T-helper 1 cell treated with Interleukin-12 subunit alpha and Interleukin-12 subunit beta and Interleukin-4 antibody, amounts not matched to agents 30 μg/mL and 1 μg/mL, for 36 hours (primary cell): ENCODE results near the gene CPS1.

Experiments used
- H3K27ac Mint-ChIP-seq: one replicate; pipeline ENCODE4 v1.8.0; 2021; ENCODE audit warnings: mild to moderate bottlenecking, mixed read lengths
- H3K27me3 Mint-ChIP-seq: one replicate; pipeline ENCODE4 v1.8.0; 2021; ENCODE audit warnings: low read depth, mixed read lengths
- H3K36me3 Mint-ChIP-seq: one replicate; pipeline ENCODE4 v1.8.0; 2021; ENCODE audit warnings: low read depth, mixed read lengths
- H3K4me1 Mint-ChIP-seq: one replicate; pipeline ENCODE4 v1.8.0; 2021; ENCODE audit warnings: low read depth, mixed read lengths
- H3K4me3 Mint-ChIP-seq: one replicate; pipeline ENCODE4 v1.8.0; 2021; ENCODE audit warnings: mild to moderate bottlenecking, moderate library complexity, mixed read lengths
- H3K9me3 Mint-ChIP-seq: one replicate; pipeline ENCODE4 v1.8.0; 2021; ENCODE audit warnings: mixed read lengths

Gene CPS1

GRCh38 chr2:210657874-210658273, 101.5 kb downstream of the CPS1 start:
- H3K27me3 Mint-ChIP-seq, result no peaks in the 10 kb centered on the region
- no peak overlapping the region for H3K4me3 Mint-ChIP-seq
- peaks cover 3% of the 10 kb centered on the region for H3K9me3 Mint-ChIP-seq

GRCh38 chr2:210660751-210661150, 104.4 kb downstream of the CPS1 start:
- Mint-ChIP-seq H3K27ac (no peak overlapping the region), H3K27me3 (no peaks in the 10 kb centered on the region), H3K9me3 (peaks cover 3% of the 10 kb centered on the region), H3K4me3 (no peak overlapping the region), H3K36me3 (no peaks in the 10 kb centered on the region), H3K4me1 (no peaks in the 10 kb centered on the region)

More at GRCh38 chr2:210657874-210658273, 101.5 kb downstream of the CPS1 start:
- Mint-ChIP-seq H3K27ac (no peak overlapping the region), H3K36me3 (no peaks in the 10 kb centered on the region), H3K4me1 (no peaks in the 10 kb centered on the region)

DNA sequence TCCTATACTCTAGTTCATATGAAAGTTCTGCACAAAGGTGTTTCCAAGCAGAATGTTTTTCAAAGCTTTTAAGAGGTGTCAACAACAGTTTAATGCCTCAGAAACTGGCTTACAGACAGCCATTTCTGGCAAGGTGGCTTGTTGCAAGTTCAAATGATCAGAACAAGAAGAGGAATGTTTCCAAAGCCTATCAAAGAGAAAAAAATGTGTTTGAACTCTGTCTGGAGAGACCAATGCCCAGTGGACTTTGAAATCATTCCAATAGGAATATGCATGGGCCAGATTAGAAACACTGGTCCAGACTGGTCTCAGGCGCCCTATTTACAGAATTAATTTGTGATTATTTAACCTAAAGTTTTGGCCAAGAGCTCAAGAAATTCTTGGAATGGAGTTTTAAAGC, 106.2 kb downstream of the CPS1 start:
- H3K27me3 Mint-ChIP-seq, result no peaks in the 10 kb centered on the region
- no peak overlapping the region for H3K4me3 Mint-ChIP-seq
- H3K4me1 Mint-ChIP-seq, result no peaks in the 10 kb centered on the region
- no peaks in the 10 kb centered on the region for H3K36me3 Mint-ChIP-seq
- no peak overlapping the region for H3K27ac Mint-ChIP-seq
- H3K9me3 Mint-ChIP-seq, result peaks cover 3% of the 10 kb centered on the region

DNA sequence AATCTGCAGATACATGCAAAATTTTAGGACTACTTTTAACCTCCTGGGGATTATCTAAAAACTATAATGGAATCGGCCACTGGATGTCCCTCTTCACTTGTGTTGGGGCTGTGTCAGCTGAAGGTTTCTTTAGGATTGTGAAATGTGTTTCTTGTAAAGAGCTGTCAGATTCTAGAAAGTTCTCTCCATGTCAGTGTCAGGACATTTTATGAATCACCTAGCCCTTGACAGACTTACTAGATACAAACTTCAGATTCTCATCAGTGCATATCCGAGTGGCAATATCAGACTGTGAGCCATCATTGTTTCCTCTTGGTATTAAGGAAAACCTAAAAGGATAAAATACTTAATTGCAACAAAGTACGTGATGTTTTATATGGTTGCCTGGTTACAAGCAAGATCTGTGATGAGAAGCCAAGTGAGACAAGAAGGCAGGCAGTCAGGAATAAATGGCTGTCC, 107.3 kb downstream of the CPS1 start:
- no peaks in the 10 kb centered on the region for H3K27me3 Mint-ChIP-seq
- H3K27ac Mint-ChIP-seq, result no peak overlapping the region
- H3K36me3 Mint-ChIP-seq, result no peaks in the 10 kb centered on the region
- H3K9me3 Mint-ChIP-seq, result peaks cover 3% of the 10 kb centered on the region
- H3K4me3 Mint-ChIP-seq, result no peak overlapping the region
- H3K4me1 Mint-ChIP-seq, result no peaks in the 10 kb centered on the region

- no peaks in the 10 kb centered on the region for H3K36me3 Mint-ChIP-seq
- H3K27me3 Mint-ChIP-seq, result no peaks in the 10 kb centered on the region
- no peaks in the 10 kb centered on the region for H3K9me3 Mint-ChIP-seq
- no peak overlapping the region for H3K4me3 Mint-ChIP-seq
- no peak overlapping the region for H3K27ac Mint-ChIP-seq
- H3K4me1 Mint-ChIP-seq, result no peaks in the 10 kb centered on the region
Observed at GRCh38 chr2:210667711-210668110, 111.3 kb downstream of the CPS1 start.

GRCh38 chr2:210671065-210671464, 114.7 kb downstream of the CPS1 start:
- H3K36me3 Mint-ChIP-seq, result no peaks in the 10 kb centered on the region
- H3K9me3 Mint-ChIP-seq, result no peaks in the 10 kb centered on the region
- H3K27me3 Mint-ChIP-seq, result no peaks in the 10 kb centered on the region
- H3K4me1 Mint-ChIP-seq, result no peaks in the 10 kb centered on the region
- no peak overlapping the region for H3K4me3 Mint-ChIP-seq
- H3K27ac Mint-ChIP-seq, result no peak overlapping the region

DNA sequence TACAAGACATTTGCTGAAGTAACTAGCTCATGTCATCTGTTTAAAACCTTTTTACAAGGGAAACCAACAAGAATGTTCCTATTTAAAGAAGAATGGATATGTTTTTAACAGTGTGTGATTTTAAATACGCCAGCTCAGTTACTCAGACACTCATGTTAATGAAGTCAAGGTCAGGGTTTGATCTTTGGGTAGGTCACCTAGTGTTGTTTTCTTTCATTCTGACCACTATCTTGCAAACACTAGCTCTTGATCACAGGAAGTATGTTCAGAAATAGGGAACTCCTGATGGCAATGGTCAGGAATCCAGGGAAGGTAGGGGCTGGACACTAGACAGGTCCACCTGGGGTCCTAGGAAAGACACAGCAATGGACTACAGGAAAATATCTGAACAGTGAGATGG, 116.7 kb downstream of the CPS1 start:
- Mint-ChIP-seq H3K4me3 (no peak overlapping the region), H3K9me3 (no peaks in the 10 kb centered on the region)

GRCh38 chr2:210676067-210676466, 119.7 kb downstream of the CPS1 start:
- Mint-ChIP-seq H3K27ac (no peak overlapping the region), H3K9me3 (no peaks in the 10 kb centered on the region), H3K4me1 (no peaks in the 10 kb centered on the region), H3K4me3 (no peak overlapping the region), H3K27me3 (no peaks in the 10 kb centered on the region), H3K36me3 (no peaks in the 10 kb centered on the region)

More for the DNA sequence above, 116.7 kb downstream of the CPS1 start:
- Mint-ChIP-seq H3K36me3 (no peaks in the 10 kb centered on the region), H3K4me1 (no peaks in the 10 kb centered on the region), H3K27ac (no peak overlapping the region), H3K27me3 (no peaks in the 10 kb centered on the region)

- H3K4me3 Mint-ChIP-seq, result no peak overlapping the region
Observed at GRCh38 chr2:210681491-210681890, 125.1 kb downstream of the CPS1 start.

DNA sequence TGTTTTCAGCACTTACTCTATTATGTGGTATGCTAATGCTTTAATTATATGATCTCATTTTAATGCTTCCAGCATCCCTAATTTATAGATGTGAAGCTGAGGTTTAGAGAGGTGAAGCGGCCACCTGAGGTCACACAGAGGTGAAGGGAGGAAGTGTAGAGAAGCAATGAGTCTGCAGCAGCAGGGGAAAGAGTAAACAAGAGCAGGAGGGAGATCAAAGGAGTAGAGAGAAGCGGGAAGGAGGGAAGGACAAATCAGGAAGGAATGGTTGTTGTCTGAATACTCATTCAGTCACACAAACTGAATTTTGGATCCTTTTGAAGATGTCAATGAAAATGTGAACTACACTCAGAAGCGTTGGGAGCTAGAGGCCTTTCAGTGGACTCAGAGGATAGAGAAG, 130.0 kb downstream of the CPS1 start:
- Mint-ChIP-seq H3K27me3 (no peaks in the 10 kb centered on the region), H3K4me1 (no peaks in the 10 kb centered on the region), H3K36me3 (no peaks in the 10 kb centered on the region)

More at GRCh38 chr2:210681491-210681890, 125.1 kb downstream of the CPS1 start:
- H3K36me3 Mint-ChIP-seq, result no peaks in the 10 kb centered on the region
- no peaks in the 10 kb centered on the region for H3K9me3 Mint-ChIP-seq
- no peaks in the 10 kb centered on the region for H3K27me3 Mint-ChIP-seq
- no peaks in the 10 kb centered on the region for H3K4me1 Mint-ChIP-seq
- H3K27ac Mint-ChIP-seq, result no peak overlapping the region

DNA sequence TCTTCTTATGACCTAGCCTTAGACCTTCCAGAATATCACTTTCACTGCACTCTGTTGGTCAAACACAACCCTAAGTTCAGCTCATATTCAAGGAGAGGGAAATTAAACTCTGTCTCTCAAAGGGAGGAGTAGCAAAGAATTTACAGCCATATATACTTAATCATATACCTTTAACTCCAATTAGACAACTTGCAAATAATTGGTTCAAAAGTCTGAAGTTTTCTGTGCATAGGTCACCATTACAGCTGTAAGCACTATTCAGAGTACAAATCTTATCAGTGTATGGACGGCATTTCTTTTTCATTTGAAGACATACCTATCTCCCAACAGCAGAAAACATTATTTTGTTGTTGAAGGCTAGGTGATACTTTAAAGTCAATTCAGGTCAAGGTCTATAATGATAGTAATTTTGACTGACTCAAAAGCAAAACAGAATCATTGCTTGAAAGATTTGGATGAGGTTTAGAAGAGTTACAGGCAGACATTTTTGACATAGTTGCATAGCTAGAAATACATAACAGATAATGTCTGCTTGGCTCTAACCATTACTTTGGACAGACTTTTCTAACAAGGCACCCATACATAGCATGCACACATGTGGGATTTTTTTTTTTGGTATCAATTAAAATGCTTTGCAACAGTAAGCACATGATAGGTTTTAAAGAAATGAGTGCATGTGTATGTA, 131.5 kb downstream of the CPS1 start:
- Mint-ChIP-seq H3K27ac (no peak overlapping the region), H3K4me1 (no peaks in the 10 kb centered on the region), H3K27me3 (no peaks in the 10 kb centered on the region), H3K4me3 (no peak overlapping the region), H3K36me3 (no peaks in the 10 kb centered on the region), H3K9me3 (no peaks in the 10 kb centered on the region)

More for the DNA sequence above, 130.0 kb downstream of the CPS1 start:
- no peak overlapping the region for H3K4me3 Mint-ChIP-seq
- no peak overlapping the region for H3K27ac Mint-ChIP-seq
- no peaks in the 10 kb centered on the region for H3K9me3 Mint-ChIP-seq

DNA sequence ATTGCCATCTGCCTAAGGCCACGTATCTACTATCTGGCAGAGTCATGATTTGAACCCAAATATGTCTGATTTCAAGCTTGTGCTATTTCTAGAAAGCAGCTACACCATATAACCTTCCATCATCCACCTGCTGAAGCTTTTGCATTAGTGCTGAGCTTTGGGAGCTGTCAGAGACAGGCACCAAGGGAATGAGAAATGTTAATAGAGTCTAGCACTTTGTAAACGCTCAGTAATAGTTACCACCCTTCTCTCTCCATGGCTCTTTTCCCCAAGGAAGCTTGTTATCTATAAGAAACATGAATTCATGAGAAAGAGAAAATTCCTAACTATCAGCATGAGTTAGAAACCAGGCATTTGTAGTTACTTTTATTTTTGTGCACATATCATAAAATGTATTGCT, 151.5 kb downstream of the CPS1 start:
- Mint-ChIP-seq H3K4me3 (no peak overlapping the region), H3K9me3 (no peaks in the 10 kb centered on the region), H3K4me1 (no peaks in the 10 kb centered on the region), H3K27ac (no peak overlapping the region), H3K36me3 (no peaks in the 10 kb centered on the region), H3K27me3 (no peaks in the 10 kb centered on the region)

DNA sequence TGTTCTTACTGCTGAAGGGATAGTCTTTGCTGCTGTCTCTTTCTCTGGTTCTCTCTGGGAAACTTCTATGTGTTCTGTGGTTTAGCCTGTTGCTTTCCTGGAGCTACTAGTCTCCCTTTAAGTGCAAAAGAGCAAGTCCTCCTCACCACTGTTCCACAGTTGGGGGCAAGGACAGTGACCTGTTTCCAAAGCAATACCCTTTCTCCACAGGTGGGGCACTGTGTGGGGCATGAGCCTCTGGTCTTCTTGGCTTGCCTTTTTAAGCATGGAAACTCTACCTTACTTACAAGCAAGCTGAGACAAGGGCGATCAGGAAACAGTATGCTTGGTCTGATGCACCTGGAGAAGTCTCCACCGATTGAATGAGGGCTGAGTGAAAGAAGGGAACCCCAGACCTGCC, 156.7 kb downstream of the CPS1 start:
- Mint-ChIP-seq H3K36me3 (no peaks in the 10 kb centered on the region), H3K4me3 (no peak overlapping the region), H3K27ac (no peak overlapping the region), H3K9me3 (no peaks in the 10 kb centered on the region), H3K27me3 (no peaks in the 10 kb centered on the region), H3K4me1 (no peaks in the 10 kb centered on the region)

GRCh38 chr2:210715560-210716082, 159.2 kb downstream of the CPS1 start:
- Mint-ChIP-seq H3K4me3 (no peak overlapping the region), H3K9me3 (no peaks in the 10 kb centered on the region), H3K36me3 (no peaks in the 10 kb centered on the region), H3K27me3 (no peaks in the 10 kb centered on the region), H3K4me1 (no peaks in the 10 kb centered on the region), H3K27ac (no peak overlapping the region)

DNA sequence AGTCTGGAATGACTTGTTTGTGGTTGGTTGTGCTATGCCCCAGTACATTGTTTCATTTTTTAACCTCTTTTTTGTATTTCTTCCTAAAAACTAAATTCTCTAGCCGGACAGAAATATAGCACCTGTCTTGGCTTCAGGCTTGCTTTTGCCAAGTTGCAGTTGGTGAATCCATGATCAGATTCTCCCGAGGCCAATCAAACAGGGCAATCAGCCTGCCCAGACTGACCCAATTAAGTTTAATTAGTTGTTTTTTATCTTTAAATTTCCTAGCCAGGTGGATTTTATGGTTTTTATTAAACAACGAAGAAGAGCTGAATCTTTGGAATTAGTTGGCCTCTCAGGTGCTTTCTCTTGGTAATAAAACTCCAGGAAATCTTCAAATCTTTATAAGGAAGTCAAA, 162.1 kb downstream of the CPS1 start:
- Mint-ChIP-seq H3K36me3 (no peaks in the 10 kb centered on the region), H3K9me3 (no peaks in the 10 kb centered on the region), H3K27me3 (no peaks in the 10 kb centered on the region), H3K4me3 (no peak overlapping the region), H3K27ac (no peak overlapping the region), H3K4me1 (no peaks in the 10 kb centered on the region)
